ENCODE data around the gene ELK1.

- TF ChIP-seq POLR2A (IDR thresholded peaks at IDR 0.05): no peak
- peak in 2 of 12 donors; percentile 4 to 24 for TF ChIP-seq CTCF (IDR thresholded peaks at IDR 0.05)
These were observed 12.7 kb downstream of the ELK1 start for GRCh38 chrX:47637546-47638195.
